C4-2B (cell line): ENCODE results near the gene SNX13.

Experiments
- H3K27ac ChIP-seq: fragments of 450-650 bp; 2 replicates; pipeline ENCODE4 v1.5.1; 2017
- CTCF ChIP-seq: fragments of 450-650 bp; conservative IDR thresholded peaks from 2 replicates; pipeline ENCODE4 v1.5.1; 2017; ENCODE audit warnings: mild to moderate bottlenecking
- ZFX ChIP-seq: fragments of 450-650 bp; IDR thresholded peaks from 2 replicates; pipeline ENCODE4 v1.6.1; 2017

Gene SNX13

GRCh38 chr7:17937506-17938120 lies 2.7 kb downstream of the SNX13 start:
- H3K27ac ChIP-seq, result no peak overlapping the region
- TF ChIP-seq CTCF (no peak), ZFX (no peak)

- TF ChIP-seq CTCF, result no peak
- no peak for TF ChIP-seq ZFX
- no peak overlapping the region for H3K27ac ChIP-seq
Observed at GRCh38 chr7:17936321-17936720, 4.0 kb downstream of the SNX13 start.

GRCh38 chr7:17934612-17935240 lies 5.6 kb downstream of the SNX13 start:
- TF ChIP-seq ZFX, result no peak
- no peak for TF ChIP-seq CTCF
- H3K27ac ChIP-seq, result no peak overlapping the region

DNA sequence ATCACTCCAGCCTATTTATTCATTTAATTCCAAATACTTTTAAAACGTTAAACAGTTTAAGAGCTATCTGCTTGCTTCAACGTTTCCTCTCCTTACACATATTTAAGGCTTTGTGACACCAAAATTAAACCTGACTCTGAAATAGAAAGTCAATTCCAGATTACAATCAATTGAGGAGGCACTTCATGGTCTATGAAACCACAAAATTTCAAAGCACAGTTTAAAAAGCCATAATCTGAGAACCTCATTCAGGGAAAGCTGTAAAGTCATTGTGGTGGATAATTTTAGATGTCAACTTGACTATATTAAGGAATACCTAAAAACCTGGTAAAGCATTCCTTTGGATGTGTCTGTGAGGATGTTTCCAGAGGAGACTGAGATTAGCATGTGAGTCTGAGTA lies 6.2 kb downstream of the SNX13 start:
- no peak overlapping the region for H3K27ac ChIP-seq
- TF ChIP-seq ZFX (no peak), CTCF (no peak)

DNA sequence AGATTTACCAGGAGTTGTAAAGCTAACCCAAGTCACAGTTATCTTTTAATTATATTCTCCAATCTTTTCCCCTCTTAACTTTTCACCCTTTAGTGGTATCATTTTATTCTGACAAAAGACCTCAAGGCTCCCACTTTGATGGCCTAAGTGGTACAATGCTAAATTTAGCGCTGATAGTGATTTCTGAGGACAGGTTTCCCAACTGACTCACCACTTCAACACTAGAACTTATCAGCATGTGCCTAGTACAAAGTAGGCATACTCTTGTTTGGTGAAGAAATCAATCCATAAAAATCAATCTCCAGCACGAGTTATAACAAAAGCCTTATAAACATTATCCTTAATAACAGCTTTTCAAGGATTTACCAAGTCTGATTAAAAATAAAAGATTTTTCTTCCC lies 7.5 kb downstream of the SNX13 start:
- H3K27ac ChIP-seq, result no peak overlapping the region
- TF ChIP-seq CTCF (no peak), ZFX (no peak)

DNA sequence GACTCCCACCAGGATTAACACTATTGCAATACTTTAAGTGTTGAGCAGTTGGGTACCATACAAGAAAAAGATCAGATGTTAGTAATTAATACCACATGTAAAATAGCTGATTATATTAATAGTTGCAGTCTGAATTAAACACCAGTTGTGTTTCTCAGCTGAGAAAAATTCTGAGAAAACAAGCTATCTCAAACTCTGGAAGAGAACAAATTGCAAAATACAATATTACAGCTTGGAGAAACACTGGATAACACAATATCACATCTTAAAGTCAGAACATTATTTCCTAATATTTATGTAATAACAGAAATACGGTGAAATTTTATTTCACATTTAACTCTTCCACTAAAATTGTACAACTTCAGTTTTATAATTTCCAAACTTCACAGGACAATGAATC lies 9.2 kb downstream of the SNX13 start:
- no peak overlapping the region for H3K27ac ChIP-seq
- TF ChIP-seq CTCF (no peak), ZFX (no peak)

GRCh38 chr7:17930546-17930945 lies 9.7 kb downstream of the SNX13 start:
- TF ChIP-seq ZFX, result no peak
- TF ChIP-seq CTCF, result no peak
- H3K27ac ChIP-seq, result no peak overlapping the region
